GM21360 (cell line): ENCODE results near the gene LMNA.
"Not testable (repeated sequence)": the region's sequence is repeated elsewhere in the genome, so short reads cannot be mapped to it uniquely, and the experiment has no call there.

Experiments used
- ATAC-seq: cut with Tn5 transposase; IDR thresholded peaks from one replicate; pipeline ENCODE4 v1.9.1; 2021; ENCODE audit warnings: mild to moderate bottlenecking, moderate library complexity; ENCODE audit not compliant: unreplicated experiment

Gene LMNA

DNA sequence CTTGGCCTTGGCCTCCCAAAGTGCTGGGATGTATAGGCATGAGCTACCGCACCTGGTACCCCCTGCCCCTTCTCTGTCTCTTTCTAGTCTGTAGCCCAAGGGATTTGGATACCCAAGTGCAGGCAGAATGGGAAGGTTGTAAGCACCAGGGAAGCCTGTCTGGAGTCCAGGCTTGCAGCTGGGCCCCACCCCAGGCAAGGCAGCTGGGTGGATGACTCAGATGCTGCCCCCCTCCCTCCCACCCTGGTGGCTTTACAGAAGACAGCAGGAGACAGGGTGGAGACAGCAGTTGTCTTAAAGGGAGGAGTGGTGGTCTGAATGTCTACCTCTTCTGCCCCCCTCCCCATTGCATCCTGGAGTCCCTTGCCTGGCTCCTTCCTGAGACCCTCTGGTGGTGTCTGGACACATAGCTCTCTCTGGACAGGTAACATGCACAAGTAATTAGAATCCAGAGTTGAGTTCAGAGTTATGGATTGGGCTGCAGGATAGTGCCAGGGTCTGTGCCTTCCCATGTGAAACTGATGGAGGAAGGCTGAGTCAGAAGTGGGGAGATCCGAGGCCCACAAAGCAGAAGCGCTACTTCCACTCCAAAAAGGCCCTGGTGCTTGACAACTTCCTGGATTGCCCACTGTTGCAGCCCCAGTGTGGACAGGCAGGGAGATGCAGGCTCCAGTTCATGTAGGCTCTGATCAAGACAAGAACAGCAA is 5.1 kb downstream of the LMNA start:
- no peak for ATAC-seq

DNA sequence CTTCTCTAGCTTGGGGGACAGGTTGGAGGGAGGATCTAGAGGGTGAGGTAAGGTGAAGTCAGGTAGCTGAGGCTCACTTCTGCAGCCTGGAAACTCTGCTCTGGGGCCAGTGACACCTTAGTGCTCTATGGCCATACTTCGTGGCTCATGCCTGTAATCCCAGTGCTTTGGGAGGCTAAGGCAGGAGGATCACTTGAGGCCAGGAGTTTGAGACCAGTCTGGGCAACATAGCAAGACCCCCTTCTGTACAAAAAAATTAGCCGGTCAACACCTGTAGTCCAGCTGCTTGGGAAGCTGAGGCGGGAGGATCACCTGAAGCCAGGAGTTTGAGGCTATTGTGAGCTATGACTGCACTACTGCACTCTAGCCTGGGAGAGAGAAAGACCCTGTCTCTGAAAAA is 5.8 kb downstream of the LMNA start:
- no peak for ATAC-seq

DNA sequence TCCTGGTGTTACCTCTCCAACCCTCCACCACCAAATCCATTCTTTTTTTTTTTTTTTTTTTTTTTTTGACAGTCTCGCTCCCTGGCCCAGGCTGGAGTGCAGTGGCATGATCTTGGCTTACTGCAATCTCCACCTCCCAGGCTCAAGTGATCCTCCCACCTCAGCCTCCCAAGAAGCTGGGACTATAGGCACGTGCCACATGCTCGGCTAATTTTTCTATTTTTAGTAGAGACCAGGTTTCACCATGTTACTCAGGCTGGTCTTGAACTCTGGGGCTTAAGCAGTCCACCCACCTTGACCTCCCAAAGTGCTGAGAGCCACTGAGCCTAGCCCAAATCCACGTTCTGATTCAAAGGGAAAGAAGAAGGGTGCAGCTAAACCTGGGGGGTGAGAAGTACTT is 6.5 kb downstream of the LMNA start:
- not testable (repeated sequence) for ATAC-seq

DNA sequence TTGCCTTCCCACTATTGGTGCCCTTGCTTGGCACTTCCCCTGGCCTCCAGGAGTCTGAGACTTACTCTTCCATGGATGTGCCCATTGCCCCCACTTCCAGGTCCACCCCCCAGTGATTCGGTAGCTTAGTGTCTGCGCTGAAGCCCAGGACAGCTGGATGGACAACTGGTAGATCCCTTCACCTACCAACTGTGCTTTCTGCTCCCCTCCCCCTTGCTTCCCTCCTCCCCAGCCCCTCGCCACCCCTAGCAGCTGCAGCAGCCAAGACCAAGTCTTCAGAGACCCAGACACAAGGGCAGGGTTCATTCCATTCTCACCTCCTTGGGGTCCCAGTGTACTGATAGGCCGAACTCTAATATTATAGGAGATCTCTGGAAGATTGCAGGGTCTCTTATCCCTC is 6.9 kb downstream of the LMNA start:
- no peak for ATAC-seq

DNA sequence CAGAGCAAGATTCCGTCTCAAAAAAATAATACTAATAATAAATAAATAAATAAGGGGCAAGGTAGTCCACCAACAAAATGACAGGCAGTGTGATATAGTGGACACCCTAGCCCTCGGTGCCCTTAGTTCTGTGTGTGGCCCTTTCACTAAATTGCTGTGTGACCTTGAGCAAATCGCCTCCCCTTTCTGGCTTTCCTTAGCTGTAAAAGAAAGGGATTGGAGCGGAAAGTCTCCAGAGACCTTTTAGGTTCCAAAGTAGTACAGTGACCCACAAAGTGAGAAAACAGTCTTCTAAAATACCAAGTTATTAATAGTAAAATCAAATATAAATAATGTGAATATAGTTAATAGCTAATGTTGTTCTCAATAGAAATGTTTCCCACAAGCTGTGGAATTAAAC is 7.6 kb downstream of the LMNA start:
- ATAC-seq: no peak

GRCh38 chr1:156122519-156123355 is 8.2 kb downstream of the LMNA start:
- ATAC-seq: no peak

GRCh38 chr1:156123356-156124196 is 9.1 kb downstream of the LMNA start:
- ATAC-seq: no peak

DNA sequence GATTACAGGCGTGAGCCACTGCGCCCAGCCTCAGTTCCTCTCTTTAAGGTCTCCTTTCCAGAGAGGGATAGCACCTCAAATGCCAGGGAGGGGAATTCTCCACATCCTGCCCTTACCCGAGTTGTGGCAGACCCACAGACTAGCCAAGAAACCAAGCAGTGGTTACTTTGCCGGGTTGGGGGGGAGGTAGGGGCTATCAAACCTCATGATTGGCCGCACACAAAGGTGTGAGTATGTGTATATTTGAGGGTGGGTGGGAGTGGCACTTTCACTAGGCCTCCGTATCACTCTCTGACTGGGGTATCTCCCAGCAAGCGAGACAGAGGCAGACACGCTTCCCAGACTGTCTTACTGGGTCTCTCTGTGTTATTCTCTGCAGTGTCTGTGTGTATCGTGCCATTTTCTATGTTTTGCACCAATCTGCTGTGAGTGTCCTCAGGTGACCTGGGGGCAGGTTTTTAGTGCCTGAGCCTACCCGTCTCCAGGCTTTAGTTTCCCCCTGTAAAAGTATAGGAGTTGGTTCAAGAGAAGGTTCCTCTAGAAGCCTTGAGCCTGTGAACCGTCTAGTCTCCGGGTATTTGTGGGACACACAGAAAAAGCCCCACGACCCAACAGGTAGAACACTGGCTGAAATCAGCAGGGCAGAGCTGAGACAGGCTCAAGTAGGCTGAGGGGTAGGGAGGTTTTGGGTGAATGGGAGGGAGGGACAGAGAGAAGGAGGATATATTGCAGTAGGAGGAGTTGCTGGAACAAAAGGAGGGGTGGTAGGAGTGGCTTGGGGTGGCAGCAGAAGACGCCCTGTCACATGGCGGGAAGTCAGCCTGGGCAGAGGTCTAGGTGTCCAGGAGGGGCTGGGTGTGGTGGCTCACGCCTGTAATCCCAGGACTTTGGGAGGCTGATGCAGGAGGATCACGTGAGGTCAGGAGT is 10.3 kb downstream of the LMNA start:
- no peak for ATAC-seq

DNA sequence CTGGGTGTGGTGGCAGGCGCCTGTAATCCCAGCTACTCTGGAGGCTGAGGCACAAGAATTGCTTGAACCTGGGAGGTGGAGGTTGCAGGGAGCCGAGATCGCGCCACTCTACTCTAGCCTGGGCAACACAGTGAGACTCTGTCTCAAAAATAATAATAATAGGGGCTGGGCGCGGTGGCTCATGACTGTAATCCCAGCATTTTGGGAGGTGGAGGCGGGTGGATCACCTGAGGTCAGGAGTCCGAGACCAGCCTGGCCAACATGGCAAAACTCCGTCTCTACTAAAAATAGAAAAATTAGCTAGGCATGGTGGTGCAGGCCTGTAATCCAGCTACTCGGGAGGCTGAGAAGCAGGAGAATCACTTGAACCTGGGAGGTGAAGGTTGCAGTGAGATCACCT is 11.0 kb downstream of the LMNA start:
- ATAC-seq: not testable (repeated sequence)

DNA sequence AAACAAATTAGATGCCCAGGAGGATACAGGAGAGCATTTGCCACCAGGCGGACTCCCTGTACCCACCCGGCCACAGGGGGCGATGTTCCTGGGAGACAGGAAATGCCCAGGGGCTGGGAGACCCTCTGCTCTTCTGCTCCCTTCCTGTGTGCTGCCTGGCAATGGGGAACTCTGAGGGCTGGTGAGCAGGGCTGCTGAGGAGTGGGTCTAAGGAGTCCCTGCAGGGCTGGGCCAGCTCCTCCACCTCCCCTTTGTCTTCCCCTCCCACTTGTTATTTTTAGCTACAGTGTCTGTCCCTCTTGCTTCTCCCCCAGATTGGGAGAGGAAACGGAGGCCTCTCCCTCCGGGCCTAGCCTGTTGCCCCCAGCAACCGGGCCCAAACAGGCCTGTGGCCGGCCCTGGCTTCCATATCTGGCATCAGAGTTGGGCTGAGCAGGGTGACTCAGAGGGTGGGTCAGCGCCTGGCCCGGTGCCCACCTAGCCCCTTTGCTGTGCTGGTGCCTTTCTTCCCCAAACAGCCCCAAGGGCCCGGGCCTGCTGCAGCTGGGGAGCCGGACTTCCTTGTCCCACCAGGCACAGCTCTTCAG is 11.6 kb downstream of the LMNA start:
- ATAC-seq: no peak

- peak; percentile 38 for ATAC-seq
Measured at GRCh38 chr1:156126630-156127534, 12.4 kb downstream of the LMNA start.

GRCh38 chr1:156128308-156128653 is 13.8 kb downstream of the LMNA start:
- ATAC-seq: no peak

GRCh38 chr1:156128654-156129597 is 14.4 kb downstream of the LMNA start:
- ATAC-seq: no peak

DNA sequence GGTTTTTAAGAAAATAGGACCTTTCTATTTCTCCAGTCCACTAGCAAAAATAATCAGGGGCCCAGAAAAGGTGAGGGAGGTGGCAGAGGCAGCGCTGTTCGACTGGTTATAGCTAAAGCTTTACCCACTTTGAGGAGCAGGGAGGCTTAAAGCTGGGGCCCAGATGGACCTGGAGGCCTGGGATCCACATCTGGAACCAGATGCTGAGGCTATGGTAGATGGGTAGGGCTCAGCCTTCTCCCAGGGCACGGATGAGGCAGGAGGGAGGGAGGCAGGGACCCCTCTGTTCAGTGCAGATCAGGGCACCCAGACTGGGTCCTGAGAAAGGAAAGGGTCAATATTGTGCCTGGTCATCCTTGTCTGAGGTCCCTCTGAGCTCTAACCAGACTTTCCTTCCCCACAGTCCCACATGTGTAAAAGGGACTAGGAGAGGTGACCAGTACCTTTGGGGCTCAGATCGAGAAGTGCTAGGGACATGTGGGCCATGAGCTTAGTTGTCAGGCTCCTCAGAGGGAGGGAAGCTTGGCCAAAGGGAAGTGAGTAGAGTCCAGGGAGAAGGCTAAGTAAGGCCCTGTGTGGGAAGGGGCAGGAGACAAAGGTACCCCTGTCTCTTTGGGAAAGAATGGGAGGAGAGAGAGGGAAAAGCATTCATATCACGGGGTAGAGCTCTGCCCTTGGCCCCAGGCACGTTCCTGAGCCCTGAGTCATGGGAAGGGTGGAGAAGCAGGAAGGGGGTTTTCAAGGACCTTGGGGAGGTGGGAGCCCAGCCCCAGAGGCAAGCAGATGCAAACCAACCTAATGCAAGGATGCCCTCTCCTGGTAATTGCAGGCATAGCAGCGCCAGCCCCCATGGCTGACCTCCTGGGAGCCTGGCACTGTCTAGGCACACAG is 15.4 kb downstream of the LMNA start:
- no peak for ATAC-seq

GRCh38 chr1:156130578-156130942 is 16.0 kb downstream of the LMNA start:
- no peak for ATAC-seq

DNA sequence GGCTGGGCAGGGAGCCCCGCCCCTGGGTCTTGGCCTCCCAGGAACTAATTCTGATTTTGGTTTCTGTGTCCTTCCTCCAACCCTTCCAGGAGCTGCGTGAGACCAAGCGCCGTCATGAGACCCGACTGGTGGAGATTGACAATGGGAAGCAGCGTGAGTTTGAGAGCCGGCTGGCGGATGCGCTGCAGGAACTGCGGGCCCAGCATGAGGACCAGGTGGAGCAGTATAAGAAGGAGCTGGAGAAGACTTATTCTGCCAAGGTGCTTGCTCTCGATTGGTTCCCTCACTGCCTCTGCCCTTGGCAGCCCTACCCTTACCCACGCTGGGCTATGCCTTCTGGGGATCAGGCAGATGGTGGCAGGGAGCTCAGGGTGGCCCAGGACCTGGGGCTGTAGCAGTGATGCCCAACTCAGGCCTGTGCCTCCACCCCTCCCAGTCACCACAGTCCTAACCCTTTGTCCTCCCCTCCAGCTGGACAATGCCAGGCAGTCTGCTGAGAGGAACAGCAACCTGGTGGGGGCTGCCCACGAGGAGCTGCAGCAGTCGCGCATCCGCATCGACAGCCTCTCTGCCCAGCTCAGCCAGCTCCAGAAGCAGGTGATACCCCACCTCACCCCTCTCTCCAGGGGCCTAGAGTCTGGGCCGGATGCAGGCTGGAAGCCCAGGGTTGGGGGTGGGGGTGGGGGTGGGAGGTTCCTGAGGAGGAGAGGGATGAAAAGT is 20.4 kb downstream of the LMNA start:
- ATAC-seq: no peak
